ENCODE data around the gene ARHGAP4.

ARHGAP4 gene

GRCh38 chrX:153944140-153944799 is 18.2 kb upstream of the ARHGAP4 start, which contains the start of gene RENBP:
TSS of gene RENBP (minus strand) at chrX:153944643. CDS start at chrX:153944610, 33 bp downstream.
- no peak for DNase-seq

GRCh38 chrX:153941336-153942252 is 15.5 kb upstream of the ARHGAP4 start:
- DNase-seq, result no peak

DNA sequence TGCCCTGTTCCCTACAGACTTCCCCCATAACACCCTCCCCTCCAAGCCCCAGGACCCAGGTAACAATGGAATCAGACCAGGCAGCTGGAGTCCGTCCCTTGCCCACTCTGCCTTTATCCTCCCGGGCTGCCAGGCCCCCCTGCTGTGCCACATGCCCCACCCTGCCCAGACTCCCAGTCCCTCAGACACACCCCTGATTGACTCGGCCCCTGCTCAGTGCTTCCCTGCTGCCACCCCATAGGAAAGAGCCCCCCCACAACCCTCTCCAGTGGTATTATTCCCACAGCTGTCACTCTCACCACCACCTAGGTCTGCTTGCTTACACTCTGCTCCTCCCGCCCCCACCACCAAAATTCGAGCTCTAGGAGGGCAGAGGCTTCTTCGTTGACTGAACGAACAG is 13.5 kb upstream of the ARHGAP4 start:
- no peak for DNase-seq

GRCh38 chrX:153938226-153938786 is 12.2 kb upstream of the ARHGAP4 start:
- DNase-seq, result no peak

- no peak for DNase-seq
Observed at GRCh38 chrX:153937056-153937455, 11.0 kb upstream of the ARHGAP4 start.

DNA sequence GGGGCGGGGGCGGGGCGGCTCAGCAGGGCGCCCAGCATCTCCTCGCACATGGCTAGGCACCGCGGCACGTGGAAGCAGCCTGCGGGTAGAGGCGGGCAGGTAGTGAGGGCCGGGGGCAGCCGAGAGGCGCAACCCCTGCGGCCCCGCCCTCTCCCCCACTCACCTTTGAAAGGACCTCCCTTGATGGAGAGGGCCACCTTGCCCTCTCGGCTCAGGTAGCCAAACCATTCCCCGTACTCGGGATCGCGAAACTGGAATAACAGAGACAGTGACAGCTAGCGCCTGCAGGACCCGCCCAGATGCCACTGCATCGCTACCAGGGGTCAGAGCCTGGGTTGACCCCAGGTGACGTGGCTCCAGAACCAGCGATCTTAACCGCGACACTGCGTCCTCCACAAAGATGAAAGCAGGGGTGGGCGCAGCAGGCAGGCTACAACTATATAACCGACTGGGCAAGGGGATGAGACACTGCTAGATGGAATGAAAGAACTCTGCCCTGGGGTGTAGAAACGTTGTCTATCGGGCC is 9.3 kb upstream of the ARHGAP4 start:
- no peak for DNase-seq

- peak; percentile 53 for DNase-seq
Observed at GRCh38 chrX:153934762-153935325, 8.8 kb upstream of the ARHGAP4 start, which contains the start of gene NAA10. TSS of gene NAA10 (minus strand) at chrX:153935037. CDS start at chrX:153934904, 133 bp downstream.

DNA sequence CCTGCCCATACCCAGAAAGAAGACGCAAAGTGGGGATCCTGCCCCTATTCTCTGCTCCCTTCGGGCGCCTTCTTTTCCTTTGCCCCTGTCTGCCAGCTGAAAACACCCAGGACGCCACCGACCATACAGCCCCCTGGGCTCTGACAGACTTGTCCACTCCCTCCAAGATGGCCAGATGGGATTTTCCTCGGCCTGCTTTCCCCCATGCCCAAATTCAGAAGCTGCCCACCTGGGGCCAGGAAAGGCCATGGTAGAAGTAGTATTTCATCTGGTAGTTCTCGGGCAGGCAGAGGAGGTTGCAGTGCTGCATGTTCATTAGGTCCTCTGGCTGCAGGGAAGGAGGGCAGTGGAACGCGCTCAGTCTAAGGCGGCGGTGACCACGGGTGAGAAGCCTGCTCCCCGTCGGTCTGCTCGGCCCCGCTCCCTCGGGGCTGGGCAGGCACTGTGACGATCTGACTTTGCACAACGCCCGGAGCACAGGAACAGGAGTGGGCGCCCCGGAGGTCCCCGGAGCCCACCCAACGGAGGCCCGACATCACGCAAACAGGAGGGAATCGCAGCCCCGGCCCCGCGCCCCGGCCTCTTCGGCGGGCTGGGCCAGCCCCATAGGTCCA is 8.2 kb upstream of the ARHGAP4 start:
- DNase-seq, result no peak

DNA sequence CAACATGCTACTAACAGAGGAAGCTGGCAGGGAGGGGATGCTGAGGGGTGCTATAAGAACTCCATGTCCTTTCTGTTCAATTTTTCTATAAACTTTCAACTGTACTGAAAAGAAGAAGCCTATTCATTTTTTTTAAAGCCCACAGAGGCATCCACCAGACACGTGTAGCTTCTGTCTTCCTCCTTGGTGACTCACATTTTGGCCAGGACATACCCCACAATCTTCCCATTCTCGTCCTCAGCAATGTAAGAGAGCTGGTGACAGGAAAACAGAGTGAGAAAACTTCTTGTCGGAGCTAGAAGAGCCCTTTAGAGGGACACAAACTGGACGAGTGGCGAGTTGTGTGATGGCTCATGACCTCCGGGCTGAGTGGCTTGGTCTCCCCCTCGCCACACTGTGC is 7.7 kb upstream of the ARHGAP4 start:
- DNase-seq, result no peak

GRCh38 chrX:153932220-153932915 is 6.3 kb upstream of the ARHGAP4 start:
- DNase-seq, result no peak

GRCh38 chrX:153931748-153932147 is 5.7 kb upstream of the ARHGAP4 start:
- no peak for DNase-seq

DNA sequence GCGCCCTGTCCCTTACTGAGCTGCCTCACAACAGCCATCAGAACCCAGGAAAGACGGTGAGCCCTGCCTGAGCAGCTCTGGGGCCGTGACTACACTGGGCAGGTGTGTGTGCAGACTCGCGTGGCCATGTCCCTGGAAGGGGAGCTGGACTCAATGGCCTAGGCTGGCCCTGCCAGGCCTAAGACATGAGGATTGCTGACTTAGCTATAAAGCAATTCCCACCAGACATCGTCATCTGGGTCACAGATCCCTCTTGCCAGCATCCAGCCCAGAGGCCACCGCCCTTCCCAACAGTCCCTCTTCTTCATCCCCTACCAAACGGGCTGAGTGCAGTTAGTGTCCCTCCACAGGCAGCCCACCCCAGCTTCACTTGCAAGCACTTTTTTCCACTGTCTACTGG is 5.1 kb upstream of the ARHGAP4 start:
- no peak for DNase-seq

DNA sequence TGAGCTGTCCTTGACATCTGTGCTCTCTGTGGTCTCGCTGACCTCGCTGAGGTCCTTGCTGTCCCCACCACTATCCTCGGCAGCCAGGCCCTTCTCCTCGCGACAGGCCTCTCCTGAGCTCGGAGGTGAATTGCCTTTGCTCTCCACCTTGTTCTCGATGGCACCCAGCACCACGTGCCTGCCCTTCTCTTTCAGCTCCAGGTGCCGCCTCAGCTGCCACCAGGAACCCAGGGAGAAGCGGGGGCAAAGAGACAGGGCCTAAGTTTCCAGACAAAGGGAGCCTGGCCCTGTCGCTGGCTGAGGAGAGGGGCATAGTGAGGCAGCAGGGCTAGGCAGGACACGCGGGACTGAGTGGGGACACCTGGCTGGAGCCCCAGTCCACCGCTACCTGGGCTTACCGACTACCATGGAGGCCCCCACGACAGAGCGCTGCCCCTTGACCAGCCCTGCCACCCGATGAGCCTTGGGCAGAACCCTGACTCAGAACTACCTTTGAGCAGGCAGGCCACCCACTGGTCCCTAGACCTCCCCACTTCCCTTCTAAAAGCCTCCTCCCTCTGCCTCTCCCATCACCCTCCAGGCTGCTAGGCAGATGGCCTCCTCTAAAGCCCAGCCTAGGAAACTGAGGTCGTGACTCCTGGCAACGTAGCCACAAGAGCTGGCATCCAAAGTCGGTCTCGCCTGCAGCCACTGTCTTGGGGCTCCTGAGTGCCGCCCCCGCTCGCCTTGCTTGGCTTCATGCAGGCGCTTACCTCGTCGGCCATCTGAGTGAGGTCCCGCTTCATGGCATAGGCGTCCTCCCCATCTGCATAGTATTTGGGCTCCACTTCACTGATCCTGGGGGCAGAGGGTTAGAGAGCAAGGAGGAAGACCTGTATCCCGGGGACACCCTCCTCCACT is 4.2 kb upstream of the ARHGAP4 start:
- DNase-seq, result no peak

GRCh38 chrX:153929576-153929975 is 3.5 kb upstream of the ARHGAP4 start:
- no peak for DNase-seq

DNA sequence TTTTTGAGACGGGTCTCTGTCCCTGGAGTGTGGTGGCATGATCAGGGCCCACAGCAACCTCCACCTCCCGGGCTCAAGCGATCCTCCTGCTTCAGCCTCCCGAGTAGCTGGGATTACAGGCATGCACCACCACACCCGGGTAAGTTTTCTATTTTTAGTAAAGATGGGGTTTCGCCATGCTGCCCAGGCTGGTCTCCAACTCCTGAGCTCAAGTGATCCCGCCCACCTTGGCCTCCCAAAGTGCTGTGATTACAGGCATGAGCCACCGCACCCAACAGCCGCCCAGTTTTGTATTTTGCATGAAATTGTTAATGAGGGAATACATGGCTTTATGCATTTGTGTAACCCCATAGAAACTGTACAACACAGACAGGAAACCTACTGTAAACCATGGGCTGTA is 2.8 kb upstream of the ARHGAP4 start:
- no peak for DNase-seq

- peak; percentile 99 for DNase-seq
Observed at GRCh38 chrX:153927922-153928760, 2.1 kb upstream of the ARHGAP4 start.

DNA sequence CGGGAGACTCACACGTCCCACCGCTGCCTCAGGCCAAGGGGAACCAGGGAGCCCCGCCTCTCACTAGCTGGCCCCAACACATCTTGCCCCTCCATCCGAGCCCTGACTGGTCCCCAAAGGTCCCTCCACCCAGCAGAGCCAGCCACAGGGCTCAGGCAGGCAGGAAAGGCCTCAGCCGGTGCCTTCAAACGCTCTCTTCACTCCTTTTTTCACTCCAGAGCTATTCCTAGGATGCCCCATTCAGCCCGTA is 1.5 kb upstream of the ARHGAP4 start:
- DNase-seq, result no peak

- DNase-seq, result peak; percentile 71
Observed at GRCh38 chrX:153926858-153927671, 1.0 kb upstream of the ARHGAP4 start.

GRCh38 chrX:153926552-153926857 is 441 bp upstream of the ARHGAP4 start:
- DNase-seq, result no peak

DNA sequence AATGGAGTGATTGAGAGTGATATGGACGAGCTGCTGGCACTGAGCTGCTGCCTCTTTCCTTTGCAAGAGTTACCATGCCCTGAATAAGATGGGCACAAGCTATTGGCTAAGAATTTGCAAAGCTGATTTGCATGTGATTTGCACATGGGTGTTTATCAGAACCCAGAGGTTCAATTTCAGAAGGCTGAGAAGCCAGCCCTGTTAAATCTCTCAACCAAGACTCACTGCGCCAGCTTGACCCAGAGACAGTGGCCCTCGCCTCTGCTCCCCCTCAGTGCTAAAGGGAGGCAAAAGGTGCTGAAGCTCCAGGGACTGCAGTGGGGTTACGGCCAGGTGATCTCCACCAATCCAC is 701 bp downstream of the ARHGAP4 start:
- no peak for DNase-seq

All from DMS153 (cell line).